OCI-LY1 (cell line): ENCODE data around the gene PIM1.

Experiments
- CTCF ChIP-seq: fragments of 200-600 bp; sonication (generic), shearing (Covaris generic); IDR thresholded peaks from 2 replicates; pipeline ENCODE4 v1.5.1; 2017; ENCODE audit warnings: mild to moderate bottlenecking, antibody characterized with exemption, low read length, moderate library complexity, mixed read lengths
- EZH2 ChIP-seq: fragments of 200-600 bp; sonication (generic), shearing (Covaris generic); IDR thresholded peaks from 2 replicates; pipeline ENCODE4 v1.8.0; 2017; ENCODE audit warnings: borderline replicate concordance, mixed run types, mild to moderate bottlenecking, antibody characterized with exemption, low read length, moderate library complexity, mixed read lengths

DNA sequence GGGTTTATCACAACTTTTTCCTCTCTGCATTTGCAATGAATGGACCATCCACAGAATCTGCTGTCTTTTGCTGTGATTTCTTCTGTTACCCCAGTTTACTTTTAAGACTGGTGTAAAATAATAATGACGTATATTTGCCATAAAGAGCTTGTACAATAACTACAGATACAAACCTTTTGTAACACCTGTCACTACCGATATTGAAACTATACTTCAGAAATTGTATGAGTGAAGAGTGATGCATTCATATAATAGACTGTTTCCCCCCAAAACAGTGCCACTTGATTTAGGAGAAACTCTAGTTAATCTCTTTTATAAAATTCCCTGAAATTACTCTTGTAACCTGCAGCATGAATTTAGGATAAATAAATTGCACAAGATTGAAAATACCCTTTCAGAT is 26.4 kb upstream of the PIM1 start:
- no peak for TF ChIP-seq EZH2
- TF ChIP-seq CTCF: no peak
